ENCODE data around the gene TUBB. TPM values are rescaled to one million over a fixed set of nuclear protein-coding genes. Genes with fewer than 3 reads are reported as not detected.
A peak's percentile ranks its signal among the peaks of the same experiment; 100 is the strongest.

The TUBB gene
- total and polyA plus RNA-seq, 12 donors, result 90.3 to 473 (median 214) TPM

- no peaks in the 10 kb centered on the region for H3K9me3 ChIP-seq (replicated peaks in 1 of 3)
- peaks cover 0 to 6% of the 10 kb centered on the region in 2 donors for H3K36me3 ChIP-seq (replicated peaks in 1 of 2)
- H3K4me1 ChIP-seq (replicated peaks in 1 of 2), result peaks cover 53 to 85% of the 10 kb centered on the region in 2 donors
- H3K4me3 ChIP-seq, result peak overlapping the region in 1 of 4 donors; percentile 72
- no peak for DNase-seq
- H3K27ac ChIP-seq, result peak overlapping the region; percentile 67 to 98 (median 92)
- TF ChIP-seq POLR2A (IDR thresholded peaks at IDR 0.05), result no peak
- TF ChIP-seq, protein P1, sequence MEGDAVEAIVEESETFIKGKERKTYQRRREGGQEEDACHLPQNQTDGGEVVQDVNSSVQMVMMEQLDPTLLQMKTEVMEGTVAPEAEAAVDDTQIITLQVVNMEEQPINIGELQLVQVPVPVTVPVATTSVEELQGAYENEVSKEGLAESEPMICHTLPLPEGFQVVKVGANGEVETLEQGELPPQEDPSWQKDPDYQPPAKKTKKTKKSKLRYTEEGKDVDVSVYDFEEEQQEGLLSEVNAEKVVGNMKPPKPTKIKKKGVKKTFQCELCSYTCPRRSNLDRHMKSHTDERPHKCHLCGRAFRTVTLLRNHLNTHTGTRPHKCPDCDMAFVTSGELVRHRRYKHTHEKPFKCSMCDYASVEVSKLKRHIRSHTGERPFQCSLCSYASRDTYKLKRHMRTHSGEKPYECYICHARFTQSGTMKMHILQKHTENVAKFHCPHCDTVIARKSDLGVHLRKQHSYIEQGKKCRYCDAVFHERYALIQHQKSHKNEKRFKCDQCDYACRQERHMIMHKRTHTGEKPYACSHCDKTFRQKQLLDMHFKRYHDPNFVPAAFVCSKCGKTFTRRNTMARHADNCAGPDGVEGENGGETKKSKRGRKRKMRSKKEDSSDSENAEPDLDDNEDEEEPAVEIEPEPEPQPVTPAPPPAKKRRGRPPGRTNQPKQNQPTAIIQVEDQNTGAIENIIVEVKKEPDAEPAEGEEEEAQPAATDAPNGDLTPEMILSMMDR (IDR thresholded peaks at IDR 0.05), result no peak
- 30 to 57% (median 44%) methylated on average over 7 of the region's 7 CpGs for WGBS, 4 donors
- no peaks in the 10 kb centered on the region for H3K27me3 ChIP-seq
- intact Hi-C loops (cut with DNase I), result no loop called here
Measured at GRCh38 chr6:30683183-30683979, 36.8 kb upstream of the TUBB start.

DNA sequence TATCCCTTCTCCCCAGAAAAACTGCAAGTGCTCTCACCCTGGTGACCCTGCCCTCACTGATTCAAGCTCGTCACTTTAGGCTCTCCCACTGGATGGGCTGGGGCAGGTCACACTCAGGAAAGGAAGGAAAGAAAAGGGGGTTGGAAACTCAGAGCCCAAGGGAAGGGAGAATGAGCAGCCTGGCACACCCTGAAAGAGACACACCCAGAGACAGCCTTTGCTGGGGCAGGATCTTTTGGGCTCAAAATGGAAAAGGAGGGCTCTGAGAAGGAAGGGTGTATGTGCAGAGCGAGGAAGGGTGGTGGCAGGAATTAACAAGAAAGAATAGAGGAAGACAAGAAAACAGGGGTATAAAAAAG lies 36.2 kb upstream of the TUBB start:
- WGBS, 4 donors, result 34 to 56% (median 39%) methylated on average over 2 of the region's 2 CpGs
- H3K36me3 ChIP-seq (replicated peaks in 1 of 2), result no peaks in the 10 kb centered on the region
- intact Hi-C loops (cut with DNase I), result no loop called here
- peaks cover 53 to 82% of the 10 kb centered on the region in 2 donors for H3K4me1 ChIP-seq (replicated peaks in 1 of 2)
- peak overlapping the region in 2 of 4 donors; percentile 22 to 72 for H3K4me3 ChIP-seq
- H3K27ac ChIP-seq, result peak overlapping the region; percentile 82 to 98 (median 94)
- no peaks in the 10 kb centered on the region for H3K27me3 ChIP-seq
- no peak for TF ChIP-seq POLR2A (IDR thresholded peaks at IDR 0.05)
- TF ChIP-seq, protein P1 (IDR thresholded peaks at IDR 0.05), result no peak
- no peaks in the 10 kb centered on the region for H3K9me3 ChIP-seq (replicated peaks in 1 of 3)
- no peak for DNase-seq

DNA sequence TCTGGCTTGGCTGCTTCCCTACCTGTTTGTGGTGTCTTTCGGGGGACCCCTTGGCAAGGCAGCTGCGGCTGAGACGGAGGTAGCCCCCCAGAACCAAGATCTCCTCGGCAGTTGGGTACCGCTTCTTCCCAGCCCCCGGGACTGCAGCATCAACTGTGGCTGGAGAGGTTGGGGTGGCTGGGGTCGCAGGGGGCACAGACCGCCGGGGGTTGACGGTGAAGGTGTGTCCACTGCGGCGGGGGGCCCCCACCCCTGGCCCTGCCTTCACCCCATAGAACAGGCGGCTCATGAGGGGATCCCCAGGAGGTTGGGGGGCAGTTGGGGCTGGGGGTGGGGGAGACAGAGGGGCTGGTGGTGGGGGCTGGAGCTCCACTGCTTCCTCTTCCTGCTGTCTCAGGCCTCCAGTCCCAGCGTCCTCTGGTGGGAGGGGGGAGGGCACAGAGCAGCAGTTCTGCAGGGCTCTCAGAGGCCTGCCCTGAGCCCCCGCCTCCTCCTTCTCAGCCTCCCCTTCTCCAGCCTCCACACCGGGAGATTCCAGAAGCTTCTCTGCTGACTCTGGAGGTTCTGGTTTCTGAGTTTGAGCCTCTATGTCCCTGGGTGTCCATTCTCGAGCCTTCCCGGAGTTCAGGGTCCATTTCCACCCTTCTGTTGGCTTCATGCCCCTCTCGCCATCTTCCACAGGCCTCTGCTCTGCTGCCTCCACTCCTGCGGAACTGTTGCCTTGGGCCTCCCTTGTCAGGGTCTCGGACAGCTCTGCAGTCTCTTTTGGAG lies 35.6 kb upstream of the TUBB start:
- Histone ChIP-seq H3K27me3 (no peaks in the 10 kb centered on the region), H3K36me3 (replicated peaks in 1 of 2) (no peaks in the 10 kb centered on the region), H3K9me3 (replicated peaks in 1 of 3) (no peaks in the 10 kb centered on the region), H3K4me1 (replicated peaks in 1 of 2) (peaks cover 53 to 79% of the 10 kb centered on the region in 2 donors), H3K27ac (peak overlapping the region in 4 of 5 donors; percentile 94 to 98 (median 96)), H3K4me3 (peak overlapping the region in 2 of 4 donors; percentile 22 to 72)
- no peak for TF ChIP-seq POLR2A (IDR thresholded peaks at IDR 0.05)
- TF ChIP-seq, protein P1 (IDR thresholded peaks at IDR 0.05), result no peak
- intact Hi-C loops (cut with DNase I), result no loop called here
- WGBS, 4 donors, result 39 to 64% (median 57%) methylated on average over 12 to 21 of the region's 21 CpGs
- peak in 4 of 7 donors; percentile 41 to 53 (median 48) for DNase-seq
